Neural progenitor cell (in vitro differentiated cells): Measurements from ENCODE around the gene FSTL5.

ENCODE experiments used
- EZH2 ChIP-seq: fragments of 200-600 bp; sonication (generic); IDR thresholded peaks from 2 replicates; pipeline ENCODE4 v1.6.1; 2017; ENCODE audit warnings: antibody characterized with exemption, mild to moderate bottlenecking, moderate library complexity
- EZH2phosphoT487 ChIP-seq: fragments of 200-600 bp; sonication (generic); IDR thresholded peaks from 2 replicates; pipeline ENCODE4 v1.6.1; 2017; ENCODE audit warnings: antibody characterized with exemption
- TF ChIP-seq, protein P1 (sequence below): fragments of 200-600 bp; sonication (generic); IDR thresholded peaks from 2 replicates; pipeline ENCODE4 v1.5.1; 2017; ENCODE audit warnings: antibody characterized with exemption, mild to moderate bottlenecking

DNA sequence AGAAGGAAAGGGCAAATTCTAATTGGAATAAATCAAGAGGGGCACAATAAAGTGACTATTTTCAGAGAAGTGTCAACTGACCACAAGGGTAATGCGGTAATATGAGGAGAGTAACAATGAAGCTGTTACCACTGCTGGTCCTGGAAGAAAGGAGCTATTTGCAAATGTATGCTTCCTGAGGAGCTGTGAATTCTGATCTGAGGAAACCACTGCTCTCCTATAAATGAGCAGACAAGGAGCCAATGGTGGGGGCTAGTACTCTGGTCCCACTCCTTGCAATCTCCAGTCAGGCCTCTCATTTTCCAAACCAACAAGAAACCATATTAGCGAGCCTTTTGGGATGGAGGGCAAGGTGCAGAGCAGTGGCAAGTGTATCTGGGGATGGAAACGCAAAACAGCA is 770.2 kb downstream of the FSTL5 start:
- TF ChIP-seq EZH2phosphoT487 (no peak), EZH2 (no peak)
- TF ChIP-seq, protein P1, sequence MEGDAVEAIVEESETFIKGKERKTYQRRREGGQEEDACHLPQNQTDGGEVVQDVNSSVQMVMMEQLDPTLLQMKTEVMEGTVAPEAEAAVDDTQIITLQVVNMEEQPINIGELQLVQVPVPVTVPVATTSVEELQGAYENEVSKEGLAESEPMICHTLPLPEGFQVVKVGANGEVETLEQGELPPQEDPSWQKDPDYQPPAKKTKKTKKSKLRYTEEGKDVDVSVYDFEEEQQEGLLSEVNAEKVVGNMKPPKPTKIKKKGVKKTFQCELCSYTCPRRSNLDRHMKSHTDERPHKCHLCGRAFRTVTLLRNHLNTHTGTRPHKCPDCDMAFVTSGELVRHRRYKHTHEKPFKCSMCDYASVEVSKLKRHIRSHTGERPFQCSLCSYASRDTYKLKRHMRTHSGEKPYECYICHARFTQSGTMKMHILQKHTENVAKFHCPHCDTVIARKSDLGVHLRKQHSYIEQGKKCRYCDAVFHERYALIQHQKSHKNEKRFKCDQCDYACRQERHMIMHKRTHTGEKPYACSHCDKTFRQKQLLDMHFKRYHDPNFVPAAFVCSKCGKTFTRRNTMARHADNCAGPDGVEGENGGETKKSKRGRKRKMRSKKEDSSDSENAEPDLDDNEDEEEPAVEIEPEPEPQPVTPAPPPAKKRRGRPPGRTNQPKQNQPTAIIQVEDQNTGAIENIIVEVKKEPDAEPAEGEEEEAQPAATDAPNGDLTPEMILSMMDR, result no peak
